Vagina (tissue), 2 donors: ENCODE results near the gene SORCS2.

Experiments used
- CTCF ChIP-seq, 3 experiments: fragments of 450-650 bp in 2 of 3; fragments of 200-600 bp in 1 of 3; sonication (generic) in 1 of 3; IDR thresholded peaks; one replicate each; pipeline ENCODE4 v1.5.1; 2017 to 2019; ENCODE audit warnings: antibody characterized with exemption in 3 of 3, mild to moderate bottlenecking in 2 of 3, moderate library complexity in 2 of 3
- POLR2AphosphoS5 ChIP-seq, 2 donors: sonication (generic); formaldehyde crosslinking; IDR thresholded peaks; one replicate each; pipeline ENCODE4 v1.9.0; 2017; ENCODE audit warnings: antibody characterized with exemption in 2 of 2, mild to moderate bottlenecking in 2 of 2, low read depth in 1 of 2; ENCODE audit not compliant: insufficient read depth in 1 of 2

- TF ChIP-seq CTCF (IDR thresholded peaks at IDR 0.05) (no peak), POLR2AphosphoS5 (IDR thresholded peaks at IDR 0.05; ENCODE audit: insufficient read depth in 1 of 2, low read depth in 1 of 2) (no peak)
These were observed 207.3 kb downstream of the SORCS2 start for GRCh38 chr4:7399440-7400234.
